Ovary (tissue), 3 donors: ENCODE results near the gene TBC1D1.

Source experiments
- CTCF ChIP-seq, 3 donors: fragments of 450-650 bp in 2 of 3; fragments of 200-600 bp in 1 of 3; IDR thresholded peaks; one replicate each; pipeline versions ENCODE4 v1.5.1 to v1.8.0; 2016 to 2022; ENCODE audit warnings: antibody characterized with exemption in 3 of 3, mild to moderate bottlenecking in 1 of 3
- EP300 ChIP-seq: sonication (generic); formaldehyde crosslinking; IDR thresholded peaks from one replicate; pipeline ENCODE4 v1.6.1; 2017; ENCODE audit warnings: antibody characterized with exemption
- POLR2A ChIP-seq: fragments of 450-650 bp; IDR thresholded peaks from one replicate; pipeline ENCODE4 v1.6.1; 2017; ENCODE audit warnings: antibody characterized with exemption, mild to moderate bottlenecking, moderate library complexity
- donor health status: DM: no; HTN: no; CAD: no.

- no peak for TF ChIP-seq CTCF (IDR thresholded peaks at IDR 0.05)
- no peak for TF ChIP-seq POLR2A
- TF ChIP-seq EP300 = no peak
These were observed 170.0 kb downstream of the TBC1D1 start for GRCh38 chr4:38060829-38061431.
